GM12873 (cell line): Measurements from ENCODE around the gene PILRA.

Source experiments
- CTCF ChIP-seq: IDR thresholded peaks from 2 replicates; pipeline ENCODE4 v1.5.1; 2012; ENCODE audit warnings: low read depth, mild to moderate bottlenecking, moderate library complexity, low read length, control low read depth; ENCODE audit not compliant: insufficient read depth; ENCODE audit errors: missing control alignments

The PILRA gene

GRCh38 chr7:100423315-100423714, 50.0 kb downstream of the PILRA start:
- TF ChIP-seq CTCF: no peak

- TF ChIP-seq CTCF: no peak
Measured at GRCh38 chr7:100425347-100425746, 52.1 kb downstream of the PILRA start.

- TF ChIP-seq CTCF: no peak
Measured at GRCh38 chr7:100426516-100426915, 53.2 kb downstream of the PILRA start.

GRCh38 chr7:100427762-100428198, 54.5 kb downstream of the PILRA start:
- no peak for TF ChIP-seq CTCF

GRCh38 chr7:100428199-100428966, 55.1 kb downstream of the PILRA start, which contains the start of gene ZCWPW1:
TSS of gene ZCWPW1 (minus strand) at chr7:100428703. CDS start at chr7:100420649, 8,054 bp downstream.
- peak; percentile 1 for TF ChIP-seq CTCF

- TF ChIP-seq CTCF: no peak
Measured at GRCh38 chr7:100428967-100429636, 55.8 kb downstream of the PILRA start.
